Suprapubic skin (tissue), 3 donors: ENCODE data around the gene EXOSC7.

Source experiments
- CTCF ChIP-seq, 2 donors: fragments of 200-600 bp in 1 of 2; fragments of 450-650 bp in 1 of 2; sonication (generic) in 1 of 2; IDR thresholded peaks; one replicate each; pipeline ENCODE4 v1.5.1; 2016 to 2019; ENCODE audit warnings: antibody characterized with exemption in 2 of 2, mild to moderate bottlenecking in 1 of 2, moderate library complexity in 1 of 2
- POLR2A ChIP-seq, 2 donors: fragments of 450-650 bp; IDR thresholded peaks; one replicate each; pipeline ENCODE4 v1.6.1; 2017; ENCODE audit warnings: antibody characterized with exemption in 2 of 2, mild to moderate bottlenecking in 2 of 2, moderate library complexity in 2 of 2

GRCh38 chr3:45032113-45032512, 56.1 kb downstream of the EXOSC7 start:
- TF ChIP-seq CTCF (IDR thresholded peaks at IDR 0.05) (no peak), POLR2A (IDR thresholded peaks at IDR 0.05) (no peak)
